MM.1S (cell line): ENCODE measurements around the gene GCNT2.

Experiments
- DNase-seq: peaks from one replicate; pipeline ENCODE4 v3.0.0-alpha.2; 2015
- H2AFZ ChIP-seq: fragments of 300-600 bp; sonication (generic); 2 replicates; pipeline ENCODE4 v1.6.0; 2016; ENCODE audit warnings: antibody characterized with exemption, low read length
- H3F3A ChIP-seq: fragments of 300-600 bp; sonication (generic); 2 replicates; pipeline ENCODE4 v1.6.1; 2016; ENCODE audit warnings: mild to moderate bottlenecking, antibody characterized with exemption, low read length, moderate library complexity, mixed read lengths; ENCODE audit not compliant: insufficient read depth
- H3K27ac ChIP-seq: fragments of 300-600 bp; sonication (generic); 2 replicates; pipeline ENCODE4 v1.5.1; 2016; ENCODE audit warnings: mild to moderate bottlenecking, low read length
- H3K27me3 ChIP-seq: fragments of 300-600 bp; sonication (generic); replicated peaks from 2 replicates; pipeline ENCODE4 v1.6.0; 2016; ENCODE audit warnings: low read length; ENCODE audit not compliant: insufficient read depth
- H3K36me3 ChIP-seq: fragments of 300-600 bp; sonication (generic); replicated peaks from 2 replicates; pipeline ENCODE4 v1.6.1; 2016; ENCODE audit warnings: mild to moderate bottlenecking, low read length, mixed read lengths; ENCODE audit not compliant: insufficient read depth
- H3K4me1 ChIP-seq: fragments of 300-600 bp; sonication (generic); 2 replicates; pipeline ENCODE4 v1.6.1; 2016; ENCODE audit warnings: low read length, mixed read lengths
- H3K4me2 ChIP-seq: fragments of 300-600 bp; sonication (generic); 2 replicates; pipeline ENCODE4 v1.6.0; 2016; ENCODE audit warnings: low read depth, low read length
- H3K4me3 ChIP-seq: fragments of 300-600 bp; sonication (generic); 2 replicates; pipeline ENCODE4 v1.5.1; 2016; ENCODE audit warnings: low read length, mixed read lengths
- H3K79me2 ChIP-seq: fragments of 300-600 bp; sonication (generic); 2 replicates; pipeline ENCODE4 v1.6.1; 2016; ENCODE audit warnings: mixed run types, low read length, mixed read lengths
- H3K9ac ChIP-seq: fragments of 300-600 bp; sonication (generic); 2 replicates; pipeline ENCODE4 v1.6.1; 2016; ENCODE audit warnings: low read length, mixed read lengths
- H3K9me2 ChIP-seq: fragments of 300-600 bp; sonication (generic); replicated peaks from 2 replicates; pipeline ENCODE4 v1.6.1; 2016; ENCODE audit warnings: mild to moderate bottlenecking, low read length, mixed read lengths; ENCODE audit not compliant: insufficient read depth
- H3K9me3 ChIP-seq: fragments of 300-600 bp; sonication (generic); replicated peaks from 2 replicates; pipeline ENCODE4 v1.6.1; 2016; ENCODE audit warnings: mild to moderate bottlenecking, low read length, mixed read lengths; ENCODE audit not compliant: insufficient read depth
- H4K20me1 ChIP-seq: fragments of 300-600 bp; sonication (generic); 2 replicates; pipeline ENCODE4 v1.6.1; 2016; ENCODE audit warnings: mild to moderate bottlenecking, low read length, moderate library complexity, mixed read lengths; ENCODE audit not compliant: insufficient read depth
- EZH2 ChIP-seq: fragments of 300-600 bp; sonication (generic); optimal IDR thresholded peaks from 2 replicates; pipeline ENCODE3; 2017; ENCODE audit warnings: low read depth, mild to moderate bottlenecking, antibody characterized with exemption, low read length, mixed read lengths
- EZH2phosphoT487 ChIP-seq: fragments of 300-600 bp; sonication (generic); IDR thresholded peaks from 2 replicates; pipeline ENCODE4 v1.6.1; 2018; ENCODE audit warnings: antibody characterized with exemption, low read length
- TF ChIP-seq, protein P1 (sequence below): fragments of 300-600 bp; sonication (generic); IDR thresholded peaks from 2 replicates; pipeline ENCODE4 v1.5.1; 2016; ENCODE audit warnings: antibody characterized with exemption, low read length, mixed read lengths

Gene GCNT2

GRCh38 chr6:10557913-10558312 is 36.8 kb downstream of the GCNT2 start:
- Histone ChIP-seq H3K79me2 (no peaks in the 10 kb centered on the region), H3K4me2 (no peak overlapping the region), H3K4me1 (no peaks in the 10 kb centered on the region)

DNA sequence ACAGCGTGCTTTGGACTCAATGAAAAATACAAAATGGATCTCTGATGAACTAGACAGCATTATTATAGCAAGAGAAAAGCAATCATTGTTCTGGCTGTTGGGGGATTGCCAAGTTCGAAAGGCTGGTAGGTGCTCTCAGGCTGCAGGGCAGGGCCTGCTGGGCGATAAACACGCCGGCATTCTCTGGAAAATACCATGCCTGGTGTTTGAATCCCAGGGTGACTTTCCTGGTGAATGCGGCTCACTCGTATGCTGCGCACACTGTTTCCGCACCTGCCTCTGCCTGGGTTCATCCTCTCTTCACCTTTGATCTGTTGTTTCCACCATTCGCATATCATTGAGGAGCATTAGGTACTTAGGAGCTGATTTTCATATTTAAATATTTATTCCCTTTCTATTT is 37.4 kb downstream of the GCNT2 start:
- Histone ChIP-seq H3K9me2 (no peaks in the 10 kb centered on the region), H3K27me3 (no peaks in the 10 kb centered on the region), H3K36me3 (no peaks in the 10 kb centered on the region), H3K4me1 (no peaks in the 10 kb centered on the region), H3K4me2 (no peak overlapping the region), H3K4me3 (no peak overlapping the region), H4K20me1 (no peaks in the 10 kb centered on the region), H3K9me3 (no peaks in the 10 kb centered on the region), H3K27ac (no peak overlapping the region), H3F3A (no peaks in the 10 kb centered on the region), H3K79me2 (no peaks in the 10 kb centered on the region), H2AFZ (no peak overlapping the region), H3K9ac (no peak overlapping the region)
- no peak for DNase-seq
- TF ChIP-seq, protein P1, sequence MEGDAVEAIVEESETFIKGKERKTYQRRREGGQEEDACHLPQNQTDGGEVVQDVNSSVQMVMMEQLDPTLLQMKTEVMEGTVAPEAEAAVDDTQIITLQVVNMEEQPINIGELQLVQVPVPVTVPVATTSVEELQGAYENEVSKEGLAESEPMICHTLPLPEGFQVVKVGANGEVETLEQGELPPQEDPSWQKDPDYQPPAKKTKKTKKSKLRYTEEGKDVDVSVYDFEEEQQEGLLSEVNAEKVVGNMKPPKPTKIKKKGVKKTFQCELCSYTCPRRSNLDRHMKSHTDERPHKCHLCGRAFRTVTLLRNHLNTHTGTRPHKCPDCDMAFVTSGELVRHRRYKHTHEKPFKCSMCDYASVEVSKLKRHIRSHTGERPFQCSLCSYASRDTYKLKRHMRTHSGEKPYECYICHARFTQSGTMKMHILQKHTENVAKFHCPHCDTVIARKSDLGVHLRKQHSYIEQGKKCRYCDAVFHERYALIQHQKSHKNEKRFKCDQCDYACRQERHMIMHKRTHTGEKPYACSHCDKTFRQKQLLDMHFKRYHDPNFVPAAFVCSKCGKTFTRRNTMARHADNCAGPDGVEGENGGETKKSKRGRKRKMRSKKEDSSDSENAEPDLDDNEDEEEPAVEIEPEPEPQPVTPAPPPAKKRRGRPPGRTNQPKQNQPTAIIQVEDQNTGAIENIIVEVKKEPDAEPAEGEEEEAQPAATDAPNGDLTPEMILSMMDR: no peak
- TF ChIP-seq EZH2phosphoT487 (no peak), EZH2 (no peak)

More at GRCh38 chr6:10557913-10558312, 36.8 kb downstream of the GCNT2 start:
- no peaks in the 10 kb centered on the region for H3K36me3 ChIP-seq
- H3K27me3 ChIP-seq: no peaks in the 10 kb centered on the region
- H3K9me3 ChIP-seq: no peaks in the 10 kb centered on the region
- no peak overlapping the region for H3K9ac ChIP-seq
- no peak overlapping the region for H3K4me3 ChIP-seq
- H4K20me1 ChIP-seq: no peaks in the 10 kb centered on the region
- H2AFZ ChIP-seq: no peak overlapping the region
- H3K27ac ChIP-seq: no peak overlapping the region
- no peak for TF ChIP-seq EZH2phosphoT487
- TF ChIP-seq, protein P1: no peak
- TF ChIP-seq EZH2: no peak
- H3F3A ChIP-seq: no peaks in the 10 kb centered on the region
- no peaks in the 10 kb centered on the region for H3K9me2 ChIP-seq
- DNase-seq: no peak

GRCh38 chr6:10559522-10560152 is 38.5 kb downstream of the GCNT2 start:
- TF ChIP-seq, protein P1: no peak
- TF ChIP-seq EZH2 (no peak), EZH2phosphoT487 (no peak)
- no peaks in the 10 kb centered on the region for H3K9me2 ChIP-seq
- H3K9ac ChIP-seq: no peak overlapping the region
- no peak overlapping the region for H3K4me2 ChIP-seq
- H3K9me3 ChIP-seq: no peaks in the 10 kb centered on the region
- no peak overlapping the region for H2AFZ ChIP-seq
- no peaks in the 10 kb centered on the region for H3K4me1 ChIP-seq
- H3K4me3 ChIP-seq: no peak overlapping the region
- H4K20me1 ChIP-seq: no peaks in the 10 kb centered on the region
- H3K27ac ChIP-seq: no peak overlapping the region
- no peaks in the 10 kb centered on the region for H3F3A ChIP-seq
- no peaks in the 10 kb centered on the region for H3K36me3 ChIP-seq
- no peak for DNase-seq
- H3K79me2 ChIP-seq: no peaks in the 10 kb centered on the region
- H3K27me3 ChIP-seq: no peaks in the 10 kb centered on the region
